ENCODE measurements around the gene ZC3H8. TPM values are rescaled to one million over a fixed set of nuclear protein-coding genes. Genes with fewer than 3 reads are reported as not detected.

ZC3H8 gene
- total RNA-seq, 1 experiment from 2014 or later, result 4.0 TPM

DNA sequence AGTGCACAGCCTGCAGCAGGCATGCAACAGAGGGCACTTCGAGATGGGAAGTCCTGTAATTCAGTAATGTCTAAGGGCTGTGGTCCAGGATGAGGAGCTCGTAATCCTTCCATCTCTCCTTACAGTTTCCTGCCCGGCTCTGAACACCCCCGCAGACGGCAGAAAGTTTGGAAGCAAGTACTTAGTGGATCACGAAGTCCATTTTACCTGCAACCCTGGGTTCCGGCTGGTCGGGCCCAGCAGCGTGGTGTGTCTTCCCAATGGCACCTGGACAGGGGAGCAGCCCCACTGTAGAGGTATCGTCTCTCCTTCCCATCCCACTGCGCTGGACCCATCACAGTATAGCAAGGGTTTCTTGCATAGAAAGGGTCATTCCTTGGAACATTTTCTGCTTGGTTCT lies 90.0 kb downstream of the ZC3H8 start:
- DNase-seq (ENCODE audit: low spot score), result no peak

DNA sequence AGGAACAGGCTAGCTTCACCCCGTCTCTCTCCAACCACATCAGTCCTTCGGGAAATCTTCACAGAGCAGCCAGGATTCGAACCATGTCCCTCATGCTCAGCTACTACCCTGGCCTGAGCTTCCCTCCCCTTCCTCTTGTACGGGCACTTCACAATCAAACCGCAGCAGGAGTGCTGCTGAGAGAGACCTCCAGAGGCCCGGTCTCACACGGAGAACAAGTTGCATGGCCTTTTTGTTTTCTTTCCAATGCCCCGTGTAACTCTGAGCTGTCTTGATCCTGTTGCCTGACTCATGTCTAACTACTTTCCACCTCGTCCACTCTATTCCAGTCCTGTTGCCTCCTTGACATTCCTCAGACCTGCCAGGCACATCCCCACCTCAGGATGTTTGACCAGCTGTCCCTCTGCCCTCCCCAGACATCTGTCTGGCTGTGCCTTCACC lies 91.3 kb downstream of the ZC3H8 start:
- DNase-seq (ENCODE audit: low spot score), result no peak

DNA sequence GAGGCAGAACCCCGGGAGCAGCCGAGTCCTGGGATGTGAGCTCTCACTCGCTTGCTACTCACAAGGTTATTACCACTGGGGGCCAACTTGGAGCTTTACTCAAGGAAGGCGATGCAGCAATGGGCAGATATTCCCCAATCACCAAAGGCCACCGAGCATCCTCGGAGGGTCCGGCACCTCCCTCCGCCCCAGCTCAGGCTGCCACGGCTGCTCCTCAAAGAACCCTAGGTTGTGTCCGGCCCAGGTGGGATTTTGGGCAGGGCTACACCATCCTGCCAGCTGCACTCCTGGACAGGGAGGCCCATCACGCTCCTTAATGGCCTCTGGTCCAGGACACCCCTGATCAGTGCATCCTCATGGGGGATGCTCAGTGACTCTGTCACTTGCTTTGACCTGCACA lies 91.9 kb downstream of the ZC3H8 start:
- no peak for DNase-seq (ENCODE audit: low spot score)

- no peak for DNase-seq (ENCODE audit: low spot score)
These were observed 92.5 kb downstream of the ZC3H8 start for GRCh38 chr2:112162341-112162740.

Other genes starting within 250 kb of the ZC3H8 start
- gene TMEM87B, start 199.8 kb downstream of the ZC3H8 start, total RNA-seq (2014; rRNA removed; shearing (Covaris generic)), result 9.1 and 18.7 TPM in 2 replicates
- 0.03 and 0.05 TPM in 2 replicates for gene FBLN7, start 116.7 kb downstream of the ZC3H8 start, total RNA-seq (2014; rRNA removed; shearing (Covaris generic))
- gene ZC3H6, start 20.6 kb upstream of the ZC3H8 start, total RNA-seq (2014; rRNA removed; shearing (Covaris generic)), result 0.50 and 1.2 TPM in 2 replicates
- gene RGPD8, start 178.6 kb upstream of the ZC3H8 start, total RNA-seq (2014; rRNA removed; shearing (Covaris generic)), result 2.5 and 3.3 TPM in 2 replicates
- 9.4 and 10.4 TPM in 2 replicates for gene TTL, start 227.1 kb upstream of the ZC3H8 start, total RNA-seq (2014; rRNA removed; shearing (Covaris generic))